Measurements from ENCODE around the gene CPT1A.

- TF ChIP-seq CTCF (conservative IDR thresholded peaks at IDR 0.05) = no peak
- TF ChIP-seq ZFX (IDR thresholded peaks at IDR 0.05) = no peak
These were observed 22.4 kb downstream of the CPT1A start for GRCh38 chr11:68819362-68819761.

Measured in C4-2B (cell line).